HepG2 (cell line): Measurements from ENCODE around the gene ISG20L2. TPM values are rescaled to one million over a fixed set of nuclear protein-coding genes. Genes with fewer than 3 reads are reported as not detected.

Experiments
- ATAC-seq: fragments of 200-7000 bp; cut with Tn5 transposase; 3 replicates; pipeline ENCODE4 v1.9.1; 2020; ENCODE audit warnings: mild to moderate bottlenecking, moderate library complexity
- BruUV-seq: library from RNA; stranded (reverse); fragments of 400-500 nt; replicated peaks from 2 replicates; lab custom pipeline; 2021; lab: Mats Ljungman, UMichigan
- CTCF ChIA-PET: fragments of 300-600 bp; formaldehyde crosslinking; extraction: SDS; loops from one replicate; lab custom pipeline; 2021; ENCODE audit warnings: low total read pairs, inconsistent platforms, low intra/inter-chr PET ratio; lab: Yijun Ruan, JAX
- POLR2A ChIA-PET: fragments of 350-600 bp; sonication (Branson Sonifier 250); formaldehyde crosslinking; loops from one replicate; lab custom pipeline; 2020; ENCODE audit warnings: antibody characterized with exemption, inconsistent platforms; lab: Yijun Ruan, JAX
- DNase-seq: peaks from one replicate; pipeline ENCODE4 v3.0.0-alpha.2; 2015; ENCODE audit warnings: low spot score
- FAIRE-seq: peaks from 3 replicates; lab custom pipeline; 2011; peaks lifted over from hg19 to GRCh38; lab: Jason Lieb, UNC
- H2AFZ ChIP-seq: one replicate; pipeline ENCODE4 v1.6.1; 2011; ENCODE audit warnings: low read length, inconsistent platforms
- H3K27ac ChIP-seq: fragments of 300-600 bp; 3 replicates; pipeline ENCODE4 v1.8.0; 2011; ENCODE audit warnings: mixed run types, mild to moderate bottlenecking, mixed read lengths, low read length, inconsistent platforms; ENCODE audit not compliant: insufficient read depth; ENCODE audit errors: extremely low read length
- H3K27me3 ChIP-seq, 2 experiments: fragments of 200-600 bp in 1 of 2; 2 replicates in 1 of 2; 3 replicates in 1 of 2; pipeline versions ENCODE4 v1.6.0 to v1.8.0; 2011; ENCODE audit warnings: low read length in 2 of 2, mild to moderate bottlenecking in 2 of 2, moderate library complexity in 2 of 2, inconsistent platforms in 1 of 2; ENCODE audit not compliant: insufficient read depth in 2 of 2, control insufficient read depth in 1 of 2
- H3K36me3 ChIP-seq, 2 experiments: fragments of 200-600 bp in 1 of 2; replicated peaks in 1 of 2; 2 replicates in 1 of 2; 3 replicates in 1 of 2; pipeline versions ENCODE4 v1.5.1 to v1.8.0; 2011; ENCODE audit warnings: low read length in 2 of 2, inconsistent platforms in 1 of 2; ENCODE audit not compliant: insufficient read depth in 2 of 2, control insufficient read depth in 1 of 2
- H3K4me1 ChIP-seq: 2 replicates; pipeline ENCODE4 v1.5.1; 2012; ENCODE audit warnings: low read length, inconsistent platforms; ENCODE audit not compliant: insufficient read depth
- H3K4me2 ChIP-seq: 2 replicates; pipeline ENCODE4 v1.6.0; 2011; ENCODE audit warnings: low read depth, low read length, inconsistent platforms
- H3K4me3 ChIP-seq, 3 experiments: fragments of 200-600 bp in 1 of 3; sonication (generic), shearing (Covaris generic) in 1 of 3; replicated peaks in 1 of 3; 2 replicates each; pipeline ENCODE4 v1.5.1; 2011 to 2016; ENCODE audit warnings: low read length in 3 of 3, inconsistent platforms in 2 of 3, low read depth in 2 of 3, mild to moderate bottlenecking in 2 of 3, control low read depth in 1 of 3, mixed read lengths in 1 of 3; ENCODE audit not compliant: insufficient read depth in 1 of 3
- H3K79me2 ChIP-seq: one replicate; pipeline ENCODE4 v1.6.1; 2011; ENCODE audit warnings: low read length, inconsistent platforms; ENCODE audit not compliant: insufficient read depth
- H3K9ac ChIP-seq: 2 replicates; pipeline ENCODE4 v1.6.0; 2011; ENCODE audit warnings: mild to moderate bottlenecking, low read depth, low read length, inconsistent platforms; ENCODE audit not compliant: insufficient read depth
- H3K9me3 ChIP-seq: 2 replicates; pipeline ENCODE4 v1.5.1; 2012; ENCODE audit warnings: mild to moderate bottlenecking, low read length
- H4K20me1 ChIP-seq: 2 replicates; pipeline ENCODE4 v1.6.0; 2011; ENCODE audit warnings: inconsistent platforms, mild to moderate bottlenecking, low read length, moderate library complexity; ENCODE audit not compliant: insufficient read depth
- AHR ChIP-seq: IDR thresholded peaks from 2 replicates; pipeline ENCODE4 v1.6.1; 2018; ENCODE audit warnings: missing genetic modification reagents, missing compliant biosample characterization
- HBP1 ChIP-seq: IDR thresholded peaks from 2 replicates; pipeline ENCODE4 v1.6.1; 2016; ENCODE audit warnings: low read depth, control low read depth
- IRF9 ChIP-seq: sonication (generic); formaldehyde crosslinking; IDR thresholded peaks from 2 replicates; pipeline ENCODE4 v1.8.0; 2022; ENCODE audit warnings: missing genetic modification reagents, mild to moderate bottlenecking, borderline replicate concordance
- PHB2 ChIP-seq: fragments of 450-650 bp; IDR thresholded peaks from 2 replicates; pipeline ENCODE4 v1.6.1; 2018; ENCODE audit not compliant: partially characterized antibody
- TEAD2 ChIP-seq: sonication (generic); formaldehyde crosslinking; IDR thresholded peaks from 2 replicates; pipeline ENCODE4 v1.9.0; 2021; ENCODE audit warnings: missing genetic modification reagents
- ZBTB33 ChIP-seq: sonication (generic); formaldehyde crosslinking; IDR thresholded peaks from 2 replicates; pipeline ENCODE4 v1.4.0; 2020; ENCODE audit warnings: missing genetic modification reagents
- ZBTB8A ChIP-seq: sonication (generic); formaldehyde crosslinking; IDR thresholded peaks from 2 replicates; pipeline ENCODE4 v1.4.0; 2020; ENCODE audit warnings: mild to moderate bottlenecking, low read depth, missing genetic modification reagents, borderline replicate concordance
- ZFP62 ChIP-seq: sonication (generic); formaldehyde crosslinking; IDR thresholded peaks from 2 replicates; pipeline ENCODE4 v1.4.0; 2020; ENCODE audit warnings: missing genetic modification reagents
- ZFP90 ChIP-seq: sonication (generic); formaldehyde crosslinking; IDR thresholded peaks from 2 replicates; pipeline ENCODE4 v1.8.0; 2022; ENCODE audit warnings: missing genetic modification reagents, mild to moderate bottlenecking, inconsistent platforms, borderline replicate concordance
- ZNF556 ChIP-seq: sonication (generic); formaldehyde crosslinking; IDR thresholded peaks from 2 replicates; pipeline ENCODE4 v1.4.0; 2020; ENCODE audit warnings: mild to moderate bottlenecking, missing genetic modification reagents, borderline replicate concordance
- ZNF7 ChIP-seq: IDR thresholded peaks from 2 replicates; pipeline ENCODE4 v1.6.1; 2016; ENCODE audit warnings: missing biosample characterization, missing genetic modification reagents
- ZNF766 ChIP-seq: sonication (generic); formaldehyde crosslinking; IDR thresholded peaks from 2 replicates; pipeline ENCODE4 v1.5.0; 2020; ENCODE audit warnings: missing genetic modification reagents, borderline replicate concordance
- ZNF781 ChIP-seq: sonication (generic); formaldehyde crosslinking; IDR thresholded peaks from 2 replicates; pipeline ENCODE4 v1.5.1; 2020; ENCODE audit warnings: borderline replicate concordance, mild to moderate bottlenecking, missing genetic modification reagents; ENCODE audit errors: not compliant biosample characterization
- WGBS: methylation state at CpG from one replicate; pipeline ENCODE4 v1.1.6; 2017; ENCODE audit warnings: low lambda C conversion rate; 5-methylcytosine and 5-hydroxymethylcytosine counted together
- in situ Hi-C: cut with HindIII; loops from 2 replicates; pipeline ENCODE4 v1.10.0; 2017; ENCODE audit warnings: low pct_unique_long_range_greater_than_20kb; ENCODE audit not compliant: extremely low pct_ligation_motif_present
- intact Hi-C: fragments of 100-400 bp; cut with micrococcal nuclease; formaldehyde crosslinking; loops from one replicate; pipeline ENCODE4 v1.10.0; 2022; ENCODE audit not compliant: unreplicated experiment
- polyA plus RNA-seq, 8 experiments: library from polyadenylated mRNA; depleted of rRNA in 3 of 8; stranded (reverse) in 7 of 8; unstranded in 1 of 8; fragments of >200 nt; fragmentation: Illumina TruSeq in 4 of 8; extraction: Trizol in 4 of 8; gene quantifications; 2 replicates each; pipeline versions ENCODE4 v1.2.1 to v1.2.3, GENCODE V29; 2011 to 2016; ENCODE audit warnings: low read depth in 4 of 8, missing spikeins in 1 of 8, mixed read lengths in 1 of 8; ENCODE audit not compliant: insufficient read depth in 1 of 8
- total RNA-seq, 5 experiments: library from RNA; depleted of rRNA; stranded (reverse); fragments of >200 nt; fragmentation: Illumina TruSeq; extraction: Trizol; gene quantifications; 2 replicates each; pipeline ENCODE4 v1.2.3, GENCODE V29; 2016; ENCODE audit warnings: low read depth in 1 of 5

The ISG20L2 gene
- total and polyA plus RNA-seq, 2 of the 13 experiments (the other 11 are each of a cell fraction or from before 2014, with no cell fraction given) = 19.8 to 21.3 TPM

- BruUV-seq = no TSS peak
These were observed 40.2 kb upstream of the ISG20L2 start for GRCh38 chr1:156768610-156769295.

More at GRCh38 chr1:156768610-156769295, 40.2 kb upstream of the ISG20L2 start:
- Histone ChIP-seq H3K9me3 (no peaks in the 10 kb centered on the region), H3K79me2 (peaks cover 66% of the 10 kb centered on the region), H2AFZ (no peak overlapping the region), H4K20me1 (peaks cover 5% of the 10 kb centered on the region; the same call in 1 of the 2 replicates), H3K4me1 (peaks cover 59% of the 10 kb centered on the region), H3K4me3 (peak overlapping the region; percentile 85 to 100 (median 92)), H3K4me2 (peak overlapping the region; percentile 85), H3K27me3 (no peaks in the 10 kb centered on the region; a peak in 1 of 5 replicates), H3K36me3 (peaks cover 3 to 27% of the 10 kb centered on the region in 2 experiments; a peak in 3 of 5 replicates), H3K9ac (peak overlapping the region; percentile 96), H3K27ac (no peak overlapping the region)
- ChIA-PET POLR2A (interaction anchor here (0.5 to 6.5 kb wide), 7 partner anchors 16 to 41 kb away, joined by 3 to 125 read pairs (median 4); partner anchors contain the start of genes ISG20L2, METTL25B and MRPL24), CTCF (no interaction called here)
- TF ChIP-seq ZNF781 (CRISPR knock-in tag) = no peak
- TF ChIP-seq TEAD2 (CRISPR knock-in tag) = no peak
- no peak for TF ChIP-seq ZNF7
- no peak for TF ChIP-seq PHB2
- no peak for TF ChIP-seq ZFP62 (CRISPR knock-in tag)
- no peak for TF ChIP-seq IRF9 (CRISPR knock-in tag)
- TF ChIP-seq ZBTB8A = no peak
- no peak for TF ChIP-seq HBP1
- TF ChIP-seq ZNF556 = no peak
- no peak for TF ChIP-seq ZFP90 (CRISPR knock-in tag)
- no peak for TF ChIP-seq ZBTB33 (CRISPR knock-in tag)
- no peak for TF ChIP-seq ZNF766
- TF ChIP-seq AHR = no peak
- ATAC-seq (no peak), FAIRE-seq (no peak), DNase-seq (no peak)
- in situ Hi-C loops = loop anchor here (5.0 kb wide), 1 partner anchor 41 kb away; the partner anchor contains the start of genes ISG20L2 and METTL25B
- intact Hi-C loops = no loop called here
- WGBS = 35% methylated on average over 8 of the region's 8 CpGs
